ENCODE results near the gene RPP38. TPM values are rescaled to one million over a fixed set of nuclear protein-coding genes. Genes with fewer than 3 reads are reported as not detected.
A peak's percentile ranks its signal among the peaks of the same experiment; 100 is the strongest.

The RPP38 gene
- polyA plus RNA-seq (2013): 22.1 and 24.6 TPM in 2 replicates

- H2AFZ ChIP-seq (ENCODE audit: insufficient read depth, low read length, poor library complexity): peak within 1 kb of the TSS; percentile 76
- H3K79me1 ChIP-seq (ENCODE audit: low read length): peaks cover 8% of the 10 kb centered on the region
- peak within 1 kb of the TSS; percentile 95 for H2BK5ac ChIP-seq (ENCODE audit: low read depth, low read length, poor library complexity)
- peak within 1 kb of the TSS; percentile 96 for H3K4me2 ChIP-seq (ENCODE audit: low read length)
- peak within 1 kb of the TSS; percentile 92 for H4K12ac ChIP-seq (ENCODE audit: low read depth, low read length)
- no peaks in the 10 kb centered on the region for H3K9me3 ChIP-seq (ENCODE audit: insufficient read depth, low read depth, low read length)
- H2BK12ac ChIP-seq (ENCODE audit: low read length): no peak within 1 kb of the TSS
- peak within 1 kb of the TSS; percentile 77 for H3K4ac ChIP-seq (ENCODE audit: low read depth, low read length)
- peak; percentile 96 to 98 for DNase-seq
- peak within 1 kb of the TSS; percentile 95 for H4K8ac ChIP-seq (ENCODE audit: low read depth, low read length)
- H3K18ac ChIP-seq (ENCODE audit: low read length): peak within 1 kb of the TSS; percentile 85
- peaks cover 2 to 6% of the 10 kb centered on the region in 2 experiments for H3K4me1 ChIP-seq (ENCODE audit: control insufficient read depth in 1 of 2, insufficient read depth in 2 of 2, low read length in 2 of 2)
- peak within 1 kb of the TSS; percentile 96 for H4K91ac ChIP-seq (ENCODE audit: low read depth, low read length)
- peak within 1 kb of the TSS; percentile 99 for H3K27ac ChIP-seq (ENCODE audit: low read depth, low read length)
- no CpG with 5 or more reads among the region's 84 CpGs for WGBS (ENCODE audit: extremely low coverage, insufficient coverage, insufficient read length)
- H3K36me3 ChIP-seq (ENCODE audit: control insufficient read depth in 1 of 2, insufficient read depth in 2 of 2, low read length in 2 of 2): peaks cover 7 to 11% of the 10 kb centered on the region in 2 experiments
- peak within 1 kb of the TSS; percentile 87 for H3K14ac ChIP-seq (ENCODE audit: low read length)
- peaks cover 19% of the 10 kb centered on the region for H3K79me2 ChIP-seq (ENCODE audit: control insufficient read depth, insufficient read depth, low read length, poor library complexity)
- H3K23ac ChIP-seq (ENCODE audit: low read length): no peak within 1 kb of the TSS
- H2BK120ac ChIP-seq (ENCODE audit: insufficient read depth, low read length, poor library complexity): peak within 1 kb of the TSS; percentile 92
- H3K9ac ChIP-seq (ENCODE audit: low read length): peak within 1 kb of the TSS; percentile 91
- H3K4me3 ChIP-seq (ENCODE audit: low read depth, low read length): peak within 1 kb of the TSS; percentile 89
- H2AK5ac ChIP-seq (ENCODE audit: low read length): no peak within 1 kb of the TSS
- no peaks in the 10 kb centered on the region for H3K27me3 ChIP-seq (ENCODE audit: insufficient read depth, low read length)
These were observed at the start of gene RPP38 for GRCh38 chr10:15097011-15097812. TSS of gene RPP38 (plus strand) at chr10:15097355. CDS start at chr10:15103315, 5,960 bp downstream.

- Histone ChIP-seq H3K27ac (ENCODE audit: low read depth, low read length) (no peak overlapping the region), H3K36me3 (ENCODE audit: control insufficient read depth in 1 of 2, insufficient read depth in 2 of 2, low read length in 2 of 2) (no peaks in the 10 kb centered on the region), H3K4ac (ENCODE audit: low read depth, low read length) (no peak overlapping the region), H3K18ac (ENCODE audit: low read length) (no peak overlapping the region), H4K91ac (ENCODE audit: low read depth, low read length) (no peak overlapping the region), H3K4me1 (ENCODE audit: control insufficient read depth in 1 of 2, insufficient read depth in 2 of 2, low read length in 2 of 2) (peaks cover 3 to 6% of the 10 kb centered on the region in 2 experiments), H2BK12ac (ENCODE audit: low read length) (no peak overlapping the region), H2AFZ (ENCODE audit: insufficient read depth, low read length, poor library complexity) (no peak overlapping the region), H2AK5ac (ENCODE audit: low read length) (no peak overlapping the region), H3K4me2 (ENCODE audit: low read length) (no peak overlapping the region), H3K14ac (ENCODE audit: low read length) (no peak overlapping the region), H2BK5ac (ENCODE audit: low read depth, low read length, poor library complexity) (no peak overlapping the region), H3K27me3 (ENCODE audit: insufficient read depth, low read length) (no peaks in the 10 kb centered on the region), H3K79me2 (ENCODE audit: control insufficient read depth, insufficient read depth, low read length, poor library complexity) (no peaks in the 10 kb centered on the region), H3K9ac (ENCODE audit: low read length) (no peak overlapping the region), H3K4me3 (ENCODE audit: low read depth, low read length) (no peak overlapping the region), H3K9me3 (ENCODE audit: insufficient read depth, low read depth, low read length) (no peaks in the 10 kb centered on the region), H4K12ac (ENCODE audit: low read depth, low read length) (no peak overlapping the region), H4K8ac (ENCODE audit: low read depth, low read length) (no peak overlapping the region), H3K79me1 (ENCODE audit: low read length) (no peaks in the 10 kb centered on the region), H2BK120ac (ENCODE audit: insufficient read depth, low read length, poor library complexity) (no peak overlapping the region), H3K23ac (ENCODE audit: low read length) (no peak overlapping the region)
- DNase-seq: no peak
These were observed 47.6 kb upstream of the RPP38 start for GRCh38 chr10:15049533-15049932.

- Histone ChIP-seq H3K79me2 (ENCODE audit: control insufficient read depth, insufficient read depth, low read length, poor library complexity) (no peaks in the 10 kb centered on the region), H4K91ac (ENCODE audit: low read depth, low read length) (no peak overlapping the region), H2BK5ac (ENCODE audit: low read depth, low read length, poor library complexity) (no peak overlapping the region), H3K79me1 (ENCODE audit: low read length) (no peaks in the 10 kb centered on the region), H4K12ac (ENCODE audit: low read depth, low read length) (no peak overlapping the region), H3K4me1 (ENCODE audit: control insufficient read depth in 1 of 2, insufficient read depth in 2 of 2, low read length in 2 of 2) (peaks cover 1 to 3% of the 10 kb centered on the region in 2 experiments), H3K27ac (ENCODE audit: low read depth, low read length) (no peak overlapping the region), H3K4ac (ENCODE audit: low read depth, low read length) (no peak overlapping the region), H3K36me3 (ENCODE audit: control insufficient read depth in 1 of 2, insufficient read depth in 2 of 2, low read length in 2 of 2) (no peaks in the 10 kb centered on the region), H2AFZ (ENCODE audit: insufficient read depth, low read length, poor library complexity) (no peak overlapping the region), H3K9ac (ENCODE audit: low read length) (no peak overlapping the region), H3K9me3 (ENCODE audit: insufficient read depth, low read depth, low read length) (no peaks in the 10 kb centered on the region), H3K14ac (ENCODE audit: low read length) (no peak overlapping the region), H2AK5ac (ENCODE audit: low read length) (no peak overlapping the region), H3K18ac (ENCODE audit: low read length) (no peak overlapping the region), H4K8ac (ENCODE audit: low read depth, low read length) (no peak overlapping the region), H3K4me3 (ENCODE audit: low read depth, low read length) (no peak overlapping the region), H3K23ac (ENCODE audit: low read length) (no peak overlapping the region), H2BK12ac (ENCODE audit: low read length) (no peak overlapping the region), H3K27me3 (ENCODE audit: insufficient read depth, low read length) (no peaks in the 10 kb centered on the region), H2BK120ac (ENCODE audit: insufficient read depth, low read length, poor library complexity) (no peak overlapping the region), H3K4me2 (ENCODE audit: low read length) (no peak overlapping the region)
- DNase-seq: no peak
- no CpG with 5 or more reads among the region's 7 CpGs for WGBS (ENCODE audit: extremely low coverage, insufficient coverage, insufficient read length)
These were observed 45.0 kb upstream of the RPP38 start for GRCh38 chr10:15052121-15052520.

GRCh38 chr10:15053061-15053460 is 44.1 kb upstream of the RPP38 start:
- no peaks in the 10 kb centered on the region for H3K79me1 ChIP-seq (ENCODE audit: low read length)
- no peak overlapping the region for H3K23ac ChIP-seq (ENCODE audit: low read length)

More at GRCh38 chr10:15053061-15053460, 44.1 kb upstream of the RPP38 start:
- no peak overlapping the region for H3K14ac ChIP-seq (ENCODE audit: low read length)
- no peak overlapping the region for H2BK5ac ChIP-seq (ENCODE audit: low read depth, low read length, poor library complexity)
- H4K12ac ChIP-seq (ENCODE audit: low read depth, low read length): no peak overlapping the region
- no peaks in the 10 kb centered on the region for H3K27me3 ChIP-seq (ENCODE audit: insufficient read depth, low read length)
- DNase-seq: no peak
- no peak overlapping the region for H4K91ac ChIP-seq (ENCODE audit: low read depth, low read length)
- H3K36me3 ChIP-seq (ENCODE audit: control insufficient read depth in 1 of 2, insufficient read depth in 2 of 2, low read length in 2 of 2): no peaks in the 10 kb centered on the region
- H3K18ac ChIP-seq (ENCODE audit: low read length): no peak overlapping the region
- H3K27ac ChIP-seq (ENCODE audit: low read depth, low read length): no peak overlapping the region
- H3K9ac ChIP-seq (ENCODE audit: low read length): no peak overlapping the region
- H3K9me3 ChIP-seq (ENCODE audit: insufficient read depth, low read depth, low read length): no peaks in the 10 kb centered on the region
- H2BK12ac ChIP-seq (ENCODE audit: low read length): no peak overlapping the region
- H2AFZ ChIP-seq (ENCODE audit: insufficient read depth, low read length, poor library complexity): no peak overlapping the region
- H3K4me3 ChIP-seq (ENCODE audit: low read depth, low read length): no peak overlapping the region
- H3K79me2 ChIP-seq (ENCODE audit: control insufficient read depth, insufficient read depth, low read length, poor library complexity): no peaks in the 10 kb centered on the region
- H3K4me2 ChIP-seq (ENCODE audit: low read length): no peak overlapping the region
- no peak overlapping the region for H2AK5ac ChIP-seq (ENCODE audit: low read length)
- H2BK120ac ChIP-seq (ENCODE audit: insufficient read depth, low read length, poor library complexity): no peak overlapping the region
- WGBS (ENCODE audit: extremely low coverage, insufficient coverage, insufficient read length): no CpG with 5 or more reads among the region's 3 CpGs
- no peak overlapping the region for H3K4ac ChIP-seq (ENCODE audit: low read depth, low read length)
- no peaks in the 10 kb centered on the region for H3K4me1 ChIP-seq (ENCODE audit: control insufficient read depth in 1 of 2, insufficient read depth in 2 of 2, low read length in 2 of 2)
- no peak overlapping the region for H4K8ac ChIP-seq (ENCODE audit: low read depth, low read length)

Measured in trophoblast cell (in vitro differentiated cells and primary cell).